T-cell (primary cell): ENCODE results near the gene CITED2. TPM values are rescaled to one million over a fixed set of nuclear protein-coding genes. Genes with fewer than 3 reads are reported as not detected.

Source experiments
- ATAC-seq, 4 experiments: fragments of 200-7000 bp in 3 of 4; fragments of 150-1000 bp in 1 of 4; cut with Tn5 transposase; replicated peaks in 1 of 4; 1 replicate in 3 of 4; 2 replicates in 1 of 4; pipeline ENCODE4 v1.10.0; 2021; ENCODE audit warnings: moderate library complexity in 3 of 4, mild to moderate bottlenecking in 2 of 4, moderate number of reproducible peaks in 1 of 4
- CTCF ChIA-PET, 2 donors: fragments of 300-600 bp; sonication (Branson Sonifier 250); formaldehyde crosslinking; loops; one replicate each; lab custom pipeline; 2022; ENCODE audit warnings: antibody characterized with exemption in 2 of 2; lab: Charles Lee
- POLR2A ChIA-PET, 2 donors: fragments of 300-600 bp; sonication (Branson Sonifier 250); formaldehyde crosslinking; loops; one replicate each; lab custom pipeline; 2022; ENCODE audit warnings: antibody characterized with exemption in 2 of 2; lab: Charles Lee
- DNase-seq, 35 experiments: peaks; one replicate each; pipeline versions ENCODE4 v3.0.0 to v3.0.0-alpha.2; 2013 to 2023
- H3K27ac ChIP-seq: one replicate; pipeline ENCODE4 v1.5.1; 2013; ENCODE audit warnings: low read length
- H3K27me3 ChIP-seq, 2 experiments: replicated peaks in 1 of 2; 1 replicate in 1 of 2; 2 replicates in 1 of 2; pipeline versions ENCODE4 v1.6.1 to v1.7.0; 2013; ENCODE audit warnings: low read length in 1 of 2, mixed read lengths in 1 of 2; ENCODE audit not compliant: control insufficient read depth in 2 of 2, insufficient read depth in 2 of 2; ENCODE audit errors: extremely low read depth in 1 of 2
- H3K36me3 ChIP-seq, 2 donors: 1 replicate in 1 of 2; 2 replicates in 1 of 2; pipeline versions ENCODE4 v1.6.1 to v1.7.0; 2013; ENCODE audit warnings: low read length in 1 of 2; ENCODE audit not compliant: control insufficient read depth in 2 of 2, insufficient read depth in 1 of 2; ENCODE audit errors: extremely low read depth in 1 of 2
- H3K4me1 ChIP-seq, 2 experiments: 1 replicate in 1 of 2; 2 replicates in 1 of 2; pipeline versions ENCODE4 v1.6.1 to v1.7.0; 2013; ENCODE audit warnings: low read length in 2 of 2, mixed read lengths in 1 of 2; ENCODE audit not compliant: insufficient read depth in 2 of 2, control insufficient read depth in 1 of 2; ENCODE audit errors: extremely low read depth in 1 of 2
- H3K4me3 ChIP-seq, 2 donors: 1 replicate in 1 of 2; 2 replicates in 1 of 2; pipeline versions ENCODE4 v1.5.1 to v1.7.0; 2013; ENCODE audit warnings: mild to moderate bottlenecking in 2 of 2, low read length in 1 of 2, moderate library complexity in 1 of 2; ENCODE audit not compliant: control insufficient read depth in 1 of 2; ENCODE audit errors: extremely low read depth in 1 of 2
- H3K9me3 ChIP-seq: 2 replicates; pipeline ENCODE4 v1.7.0; 2013
- H3K27ac Mint-ChIP-seq, 2 donors: one replicate each; pipeline ENCODE4 v1.8.0; 2020 to 2021; ENCODE audit warnings: mild to moderate bottlenecking in 2 of 2, mixed read lengths in 2 of 2
- H3K27me3 Mint-ChIP-seq, 2 donors: one replicate each; pipeline ENCODE4 v1.8.0; 2021 to 2022; ENCODE audit warnings: mixed read lengths in 2 of 2
- H3K36me3 Mint-ChIP-seq: one replicate; pipeline ENCODE4 v1.8.0; 2021; ENCODE audit warnings: mixed read lengths
- H3K4me1 Mint-ChIP-seq, 3 donors: one replicate each; pipeline ENCODE4 v1.8.0; 2020 to 2022; ENCODE audit warnings: mixed read lengths in 3 of 3, mild to moderate bottlenecking in 1 of 3
- H3K4me3 Mint-ChIP-seq, 3 donors: one replicate each; pipeline ENCODE4 v1.8.0; 2020 to 2022; ENCODE audit warnings: mild to moderate bottlenecking in 3 of 3, mixed read lengths in 3 of 3, moderate library complexity in 3 of 3
- H3K9me3 Mint-ChIP-seq, 3 donors: one replicate each; pipeline ENCODE4 v1.8.0; 2020 to 2022; ENCODE audit warnings: mixed read lengths in 3 of 3
- WGBS: methylation state at CpG from one replicate; pipeline ENCODE4 v1.1.5; 2013; ENCODE audit warnings: missing lambda C conversion rate; ENCODE audit not compliant: insufficient coverage; 5-methylcytosine and 5-hydroxymethylcytosine counted together
- total RNA-seq, 35 experiments: library from RNA in 6 of 35; stranded (reverse) in 6 of 35; fragments of 120-200 nt in 1 of 35; gene quantifications; one replicate each; pipeline versions ENCODE4 v1.2.1 to v1.2.4 and lab custom pipeline; 2013 to 2026

The CITED2 gene
- total RNA-seq, 5 donors from 2014 or later (not counting 1 experiment from before 2014, with no cell fraction given), result 108 to 145 (median 134) TPM

DNA sequence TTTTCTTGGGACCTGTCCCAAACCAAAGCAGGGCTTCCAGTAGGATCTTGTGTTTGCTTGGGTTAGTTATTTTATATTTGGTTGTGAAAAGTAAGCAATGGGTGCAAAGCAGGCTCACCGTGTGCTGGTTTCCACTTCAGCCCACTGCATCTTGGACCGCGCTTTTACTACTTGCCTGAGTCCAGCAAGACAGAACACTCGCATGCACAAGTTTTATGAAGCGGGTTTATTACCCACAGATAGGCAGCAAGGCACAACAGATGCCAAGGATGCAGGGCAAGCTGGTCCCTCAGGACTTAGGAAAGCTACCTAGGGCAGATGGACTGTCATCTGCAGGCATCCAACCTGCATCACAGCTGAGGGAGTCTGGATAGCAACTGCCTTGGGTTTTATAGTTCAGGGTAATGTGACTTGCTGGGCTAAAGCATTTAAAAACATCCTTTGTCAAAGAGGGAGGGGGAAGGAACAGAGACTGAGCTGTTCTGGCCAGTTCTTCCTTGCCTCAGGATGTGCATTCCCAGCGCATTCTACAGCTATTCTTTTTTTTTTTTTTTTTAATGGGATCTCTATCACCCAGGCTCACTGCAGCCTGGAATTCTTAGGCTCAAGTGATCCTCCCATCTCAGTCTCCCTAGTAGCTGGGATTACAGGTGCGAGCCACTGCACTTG is 18.5 kb downstream of the CITED2 start:
- WGBS, result 97% methylated on average over 6 of the region's 7 CpGs
- DNase-seq (no peak), ATAC-seq (no peak)
- Mint-ChIP-seq H3K27ac (no peak overlapping the region), H3K4me3 (no peak overlapping the region), H3K9me3 (peaks cover 0 to 7% (median 3%) of the 10 kb centered on the region in 3 donors), H3K36me3 (no peaks in the 10 kb centered on the region), H3K4me1 (peaks cover 0 to 4% (median under 1%) of the 10 kb centered on the region in 3 donors), H3K27me3 (no peaks in the 10 kb centered on the region)
- H3K4me1 ChIP-seq, result no peaks in the 10 kb centered on the region
- ChIA-PET POLR2A (interaction anchor here in 1 of 2 donors (0.6 kb wide), 1 partner anchor 174 kb away, joined by 3 read pairs; no protein-coding TSS in a partner anchor), CTCF (interaction anchor here in 1 of 2 donors (0.6 to 1.6 kb wide), 5 partner anchors 9 to 123 kb away, joined by 3 to 6 read pairs (median 3); no protein-coding TSS in a partner anchor)
- H3K4me3 ChIP-seq, result no peak overlapping the region
- H3K36me3 ChIP-seq, result no peaks in the 10 kb centered on the region
- no peak overlapping the region for H3K27ac ChIP-seq
- H3K9me3 ChIP-seq, result no peaks in the 10 kb centered on the region
- no peaks in the 10 kb centered on the region for H3K27me3 ChIP-seq

DNA sequence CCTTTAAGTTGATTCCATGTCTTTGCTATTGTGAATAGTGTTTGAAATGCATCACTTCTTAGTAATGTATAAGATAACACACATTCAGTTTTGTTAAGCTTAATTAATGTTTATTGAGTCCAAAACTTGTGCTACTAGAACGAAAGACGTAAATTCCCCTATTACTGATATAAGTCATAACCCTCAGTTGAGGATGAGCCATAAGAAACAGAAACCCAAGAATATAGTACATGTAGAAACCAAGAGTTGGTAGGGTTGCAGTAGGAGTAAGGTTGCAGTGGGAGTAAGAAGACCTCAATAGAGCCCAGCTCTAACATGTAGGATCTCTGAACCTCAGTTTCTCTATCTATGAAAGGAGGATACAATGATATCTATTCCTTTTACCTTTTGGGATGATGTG is 19.3 kb downstream of the CITED2 start:
- ChIA-PET POLR2A (no interaction called here), CTCF (interaction anchor here in 1 of 2 donors (1.1 to 1.6 kb wide), 2 partner anchors 9 to 15 kb away, joined by 5 to 6 read pairs; no protein-coding TSS in a partner anchor)
- ATAC-seq, result no peak
- no peaks in the 10 kb centered on the region for H3K9me3 ChIP-seq
- Mint-ChIP-seq H3K4me1 (no peaks in the 10 kb centered on the region), H3K27me3 (no peaks in the 10 kb centered on the region), H3K27ac (no peak overlapping the region), H3K9me3 (peaks cover 0 to 7% (median 3%) of the 10 kb centered on the region in 3 donors), H3K36me3 (no peaks in the 10 kb centered on the region), H3K4me3 (no peak overlapping the region)
- DNase-seq, result no peak
- H3K4me3 ChIP-seq, result no peak overlapping the region
- no CpG with 5 or more reads among the region's 2 CpGs for WGBS
- no peaks in the 10 kb centered on the region for H3K27me3 ChIP-seq
- no peaks in the 10 kb centered on the region for H3K4me1 ChIP-seq
- no peaks in the 10 kb centered on the region for H3K36me3 ChIP-seq
- H3K27ac ChIP-seq, result no peak overlapping the region

DNA sequence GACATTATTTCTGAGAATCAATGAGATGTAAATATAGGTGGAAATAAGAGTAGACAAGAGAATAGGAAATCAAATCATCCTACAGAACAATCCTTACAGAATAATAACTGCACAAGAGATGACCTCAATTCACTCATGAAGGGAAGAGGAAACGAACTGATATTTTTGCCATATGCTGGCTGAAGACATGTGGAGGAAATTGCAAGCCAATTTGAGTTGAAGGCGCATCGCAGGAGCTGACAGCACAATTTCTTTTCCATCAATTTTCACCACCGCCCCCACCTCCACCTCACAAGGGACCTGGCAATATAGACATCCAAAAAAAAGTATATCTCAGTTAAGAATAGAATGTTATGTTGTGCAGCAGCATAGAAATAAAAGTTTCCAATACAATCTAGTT is 20.3 kb downstream of the CITED2 start:
- H3K36me3 ChIP-seq, result no peaks in the 10 kb centered on the region
- H3K4me1 Mint-ChIP-seq, result no peaks in the 10 kb centered on the region
- POLR2A ChIA-PET, result no interaction called here
- H3K27ac Mint-ChIP-seq, result no peak overlapping the region
- no peaks in the 10 kb centered on the region for H3K27me3 Mint-ChIP-seq
- H3K27ac ChIP-seq, result no peak overlapping the region
- H3K9me3 Mint-ChIP-seq, result peaks cover 0 to 7% (median 0%) of the 10 kb centered on the region in 3 donors
- no peaks in the 10 kb centered on the region for H3K9me3 ChIP-seq
- no peaks in the 10 kb centered on the region for H3K36me3 Mint-ChIP-seq
- ATAC-seq (no peak), DNase-seq (no peak)
- H3K4me3 ChIP-seq, result no peak overlapping the region
- H3K4me1 ChIP-seq, result no peaks in the 10 kb centered on the region
- no CpG with 5 or more reads among the region's 4 CpGs for WGBS
- H3K27me3 ChIP-seq, result no peaks in the 10 kb centered on the region
- H3K4me3 Mint-ChIP-seq, result no peak overlapping the region
- CTCF ChIA-PET, result interaction anchor here in 1 of 2 donors (0.6 kb wide), 1 partner anchor 136 kb away, joined by 3 read pairs; no protein-coding TSS in a partner anchor

DNA sequence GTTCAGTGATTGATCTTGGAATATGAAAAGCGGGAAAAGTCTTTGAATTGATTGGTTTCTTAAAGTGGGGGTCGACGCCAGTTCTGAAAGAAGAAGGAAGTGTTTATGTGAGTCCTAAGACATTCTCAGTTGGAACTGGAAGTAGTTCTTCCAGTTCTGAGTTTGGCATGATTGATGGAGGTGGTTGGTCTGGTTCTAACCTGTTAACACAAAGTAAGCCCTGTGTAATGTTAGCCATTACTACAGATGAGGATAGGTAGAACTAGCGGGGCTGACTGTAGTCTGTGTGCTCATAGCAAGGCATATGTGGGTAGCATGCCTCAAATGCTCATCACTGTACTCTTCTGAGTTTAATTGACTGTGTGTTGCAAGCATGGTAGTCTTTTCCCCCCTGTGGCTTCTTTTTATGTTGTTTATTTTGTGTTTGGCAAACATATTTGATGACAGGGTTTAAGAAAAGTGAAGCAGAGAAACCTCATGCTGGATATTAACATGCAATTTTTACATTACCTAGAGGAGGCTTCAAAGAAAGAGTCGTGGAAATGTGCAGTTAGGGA is 24.9 kb downstream of the CITED2 start:
- Mint-ChIP-seq H3K4me3 (no peak overlapping the region), H3K4me1 (peaks cover 0 to 3% (median 2%) of the 10 kb centered on the region in 3 donors), H3K9me3 (no peaks in the 10 kb centered on the region), H3K27me3 (no peaks in the 10 kb centered on the region), H3K27ac (no peak overlapping the region), H3K36me3 (no peaks in the 10 kb centered on the region)
- CTCF ChIA-PET, result interaction anchor here (0.7 to 1.0 kb wide), 2 partner anchors 22 to 130 kb away, joined by 3 read pairs; no protein-coding TSS in a partner anchor
- Histone ChIP-seq H3K27ac (no peak overlapping the region), H3K9me3 (no peaks in the 10 kb centered on the region), H3K4me3 (no peak overlapping the region), H3K36me3 (no peaks in the 10 kb centered on the region), H3K27me3 (no peaks in the 10 kb centered on the region), H3K4me1 (peaks cover 0 to 4% of the 10 kb centered on the region in 2 experiments)
- DNase-seq, result no peak
- ATAC-seq, result no peak
- 52% methylated on average over 3 of the region's 5 CpGs for WGBS
- POLR2A ChIA-PET, result no interaction called here

DNA sequence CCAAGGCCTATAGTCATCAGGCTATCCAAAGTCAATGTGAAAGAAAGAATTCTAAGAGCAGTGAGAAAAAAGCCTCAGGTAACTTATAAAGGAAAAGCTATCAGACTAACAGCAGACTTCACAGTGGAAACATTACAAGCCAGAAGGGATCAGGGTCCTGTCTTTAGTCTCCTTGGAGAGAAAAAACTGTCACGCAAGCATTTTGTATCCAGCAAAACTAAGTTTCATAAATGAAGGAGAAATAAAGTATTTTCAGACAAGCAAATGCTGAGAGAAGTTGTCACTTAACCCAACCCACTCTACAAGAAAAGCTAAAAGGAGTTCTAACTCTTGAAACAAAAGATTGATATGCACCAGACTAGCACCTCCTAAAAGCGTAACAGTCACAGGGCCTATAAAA is 28.1 kb downstream of the CITED2 start:
- Histone ChIP-seq H3K4me3 (no peak overlapping the region), H3K9me3 (no peaks in the 10 kb centered on the region), H3K36me3 (no peaks in the 10 kb centered on the region), H3K27ac (no peak overlapping the region), H3K4me1 (peaks cover 10 to 21% of the 10 kb centered on the region in 2 experiments), H3K27me3 (no peaks in the 10 kb centered on the region)
- peaks cover 21 to 23% (median 23%) of the 10 kb centered on the region in 3 donors for H3K4me1 Mint-ChIP-seq
- no peak overlapping the region for H3K27ac Mint-ChIP-seq
- no peak for ATAC-seq
- no peak overlapping the region for H3K4me3 Mint-ChIP-seq
- ChIA-PET POLR2A (no interaction called here), CTCF (interaction anchor here in 1 of 2 donors (0.7 to 1.4 kb wide), 4 partner anchors 18 to 580 kb away, joined by 3 to 5 read pairs (median 4); partner anchors contain the start of gene CITED2)
- no peak for DNase-seq
- no peaks in the 10 kb centered on the region for H3K27me3 Mint-ChIP-seq
- H3K36me3 Mint-ChIP-seq, result no peaks in the 10 kb centered on the region
- WGBS, result no CpG with 5 or more reads among the region's 2 CpGs
- peaks cover 0 to 4% (median 0%) of the 10 kb centered on the region in 3 donors for H3K9me3 Mint-ChIP-seq

DNA sequence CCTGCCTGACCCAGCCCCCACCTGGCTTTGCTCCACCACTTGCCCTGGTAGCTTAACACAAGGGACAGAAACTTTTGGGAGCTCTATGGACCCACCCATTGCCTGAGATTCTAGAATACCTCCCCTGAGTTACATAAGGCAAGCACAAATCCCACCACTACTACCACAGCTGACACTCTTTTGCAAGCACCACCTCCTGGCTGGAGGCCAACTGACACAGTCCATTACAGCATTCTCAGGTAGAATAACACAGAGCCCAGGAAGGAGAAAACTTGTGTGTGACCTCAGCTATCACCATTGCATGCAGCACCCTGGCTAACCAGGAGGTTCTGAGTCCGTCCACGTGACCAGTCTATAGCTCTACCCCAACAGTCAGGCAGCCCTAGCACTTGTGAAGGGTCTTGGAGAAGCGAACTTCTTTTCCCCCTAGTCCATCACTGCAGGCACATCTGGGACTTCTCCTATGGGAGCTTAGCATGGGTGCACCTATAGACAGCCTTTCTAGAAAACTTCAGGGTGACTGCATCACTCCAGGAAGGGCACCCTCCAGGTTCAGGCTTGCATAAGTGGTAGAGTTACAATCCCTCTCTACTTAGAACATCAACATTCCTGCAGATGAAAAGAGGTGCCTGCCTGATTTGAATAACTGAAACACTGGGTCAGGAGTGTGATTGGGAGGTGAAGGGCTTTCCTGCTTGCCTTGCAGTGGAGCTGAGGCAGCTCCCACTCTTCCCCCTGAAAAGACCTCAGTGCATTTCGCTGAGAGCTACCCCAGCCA is 30.1 kb downstream of the CITED2 start:
- Histone ChIP-seq H3K27ac (no peak overlapping the region), H3K27me3 (no peaks in the 10 kb centered on the region), H3K4me3 (no peak overlapping the region), H3K4me1 (peaks cover 10 to 21% of the 10 kb centered on the region in 2 experiments), H3K36me3 (no peaks in the 10 kb centered on the region), H3K9me3 (no peaks in the 10 kb centered on the region)
- CTCF ChIA-PET, result interaction anchor here (0.6 to 1.0 kb wide), 2 partner anchors 18 to 125 kb away, joined by 3 read pairs; no protein-coding TSS in a partner anchor
- DNase-seq, result peak in 4 of 35 experiments; percentile 2 to 16 (median 10)
- H3K4me1 Mint-ChIP-seq, result peaks cover 21 to 23% (median 23%) of the 10 kb centered on the region in 3 donors
- 89% methylated on average over 3 of the region's 4 CpGs for WGBS
- H3K36me3 Mint-ChIP-seq, result no peaks in the 10 kb centered on the region
- peaks cover 0 to 7% (median 0%) of the 10 kb centered on the region in 3 donors for H3K9me3 Mint-ChIP-seq
- no peak overlapping the region for H3K27ac Mint-ChIP-seq
- POLR2A ChIA-PET, result interaction anchor here in 1 of 2 donors (1.0 kb wide), 1 partner anchor 13 kb away, joined by 3 read pairs; no protein-coding TSS in a partner anchor
- ATAC-seq, result no peak
- H3K4me3 Mint-ChIP-seq, result peak overlapping the region in 1 of 3 donors; percentile 15
- no peaks in the 10 kb centered on the region for H3K27me3 Mint-ChIP-seq
